ENCODE data around the gene NPB.
A peak's percentile ranks its signal among the peaks of the same experiment; 100 is the strongest.

NPB gene

GRCh38 chr17:81902023-81902652, at the start of gene NPB:
Gene NPB (plus strand): TSS chr17:81902238. CDS start chr17:81902278, 40 bp downstream.
- peak; percentile 70 for DNase-seq (ENCODE audit: low spot score)

DNA sequence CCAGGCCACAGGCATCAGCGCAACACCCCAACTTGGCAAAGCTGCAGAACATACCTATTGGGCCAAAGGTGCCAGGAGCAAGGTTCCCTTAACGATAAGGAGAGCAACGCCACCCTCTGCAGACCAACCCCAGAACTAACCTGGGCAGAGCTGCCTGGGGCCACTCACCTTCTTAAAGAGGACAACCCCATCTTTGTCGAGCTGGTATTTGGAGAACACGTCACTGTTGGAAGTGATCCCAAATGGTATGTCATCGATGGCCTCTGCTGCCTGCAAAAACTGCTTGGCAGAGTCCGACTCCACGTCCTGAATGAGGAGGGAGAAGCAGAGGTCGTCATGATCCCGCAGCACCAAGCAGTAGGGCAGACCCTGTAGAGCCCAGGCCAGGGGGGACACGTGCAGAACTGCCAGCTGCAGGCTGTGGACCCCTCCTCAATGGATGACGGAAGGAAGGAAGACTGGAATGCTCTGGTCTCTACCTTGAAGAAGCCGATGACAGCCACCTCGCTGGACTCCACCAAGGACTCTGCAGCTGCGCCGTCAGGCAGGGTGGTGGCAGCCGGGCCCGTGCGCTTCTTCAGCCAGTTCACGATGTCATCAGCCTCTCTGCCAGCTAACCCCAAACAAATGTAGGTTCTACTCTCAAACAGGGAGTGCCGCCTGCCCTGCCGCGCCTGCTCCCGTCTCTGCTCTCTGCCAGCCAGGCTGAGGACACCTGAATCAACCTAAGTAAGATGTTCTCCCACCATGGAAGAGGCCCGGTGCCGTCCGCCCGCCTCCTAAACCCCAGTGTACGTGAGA, 46.9 kb upstream of the NPB start:
- DNase-seq (ENCODE audit: low spot score): no peak

DNA sequence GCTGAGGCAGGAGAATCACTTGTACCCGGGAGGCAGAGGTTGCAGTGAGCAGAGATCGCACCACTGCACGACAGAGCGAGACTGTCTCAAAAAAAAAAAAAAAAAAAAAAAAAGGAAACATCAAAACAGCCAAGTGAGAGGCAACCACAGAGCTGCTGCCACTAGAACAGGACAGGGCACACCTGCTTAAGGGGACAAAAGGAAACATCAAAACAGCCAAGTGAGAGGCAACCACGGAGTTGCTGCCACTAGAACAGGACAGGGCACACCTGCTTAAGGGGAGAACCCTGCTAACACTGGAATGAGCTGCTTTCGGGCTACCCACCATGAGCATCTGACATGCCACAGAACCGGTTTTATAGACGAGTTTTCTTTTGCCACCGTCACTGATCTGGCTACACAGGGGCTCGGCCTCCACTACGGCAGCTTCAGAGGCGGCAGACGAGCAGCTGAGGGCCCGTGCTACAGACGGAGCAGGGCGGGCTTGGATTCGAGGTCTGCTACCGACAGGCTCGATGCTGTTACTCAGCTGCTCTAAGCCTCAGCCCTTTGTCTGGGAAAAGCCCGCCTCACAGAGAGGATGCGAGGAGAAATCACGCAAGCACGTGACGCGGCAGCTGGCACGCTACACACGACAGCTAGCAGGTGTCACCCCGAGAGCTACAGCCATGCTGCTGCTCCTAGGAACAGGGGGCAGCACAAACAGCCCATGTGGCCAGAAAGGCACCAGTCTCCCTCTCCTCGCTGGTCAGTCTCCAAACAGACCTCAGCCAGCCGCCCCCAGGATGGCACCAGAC, 43.7 kb upstream of the NPB start:
- no peak for DNase-seq (ENCODE audit: low spot score)

DNA sequence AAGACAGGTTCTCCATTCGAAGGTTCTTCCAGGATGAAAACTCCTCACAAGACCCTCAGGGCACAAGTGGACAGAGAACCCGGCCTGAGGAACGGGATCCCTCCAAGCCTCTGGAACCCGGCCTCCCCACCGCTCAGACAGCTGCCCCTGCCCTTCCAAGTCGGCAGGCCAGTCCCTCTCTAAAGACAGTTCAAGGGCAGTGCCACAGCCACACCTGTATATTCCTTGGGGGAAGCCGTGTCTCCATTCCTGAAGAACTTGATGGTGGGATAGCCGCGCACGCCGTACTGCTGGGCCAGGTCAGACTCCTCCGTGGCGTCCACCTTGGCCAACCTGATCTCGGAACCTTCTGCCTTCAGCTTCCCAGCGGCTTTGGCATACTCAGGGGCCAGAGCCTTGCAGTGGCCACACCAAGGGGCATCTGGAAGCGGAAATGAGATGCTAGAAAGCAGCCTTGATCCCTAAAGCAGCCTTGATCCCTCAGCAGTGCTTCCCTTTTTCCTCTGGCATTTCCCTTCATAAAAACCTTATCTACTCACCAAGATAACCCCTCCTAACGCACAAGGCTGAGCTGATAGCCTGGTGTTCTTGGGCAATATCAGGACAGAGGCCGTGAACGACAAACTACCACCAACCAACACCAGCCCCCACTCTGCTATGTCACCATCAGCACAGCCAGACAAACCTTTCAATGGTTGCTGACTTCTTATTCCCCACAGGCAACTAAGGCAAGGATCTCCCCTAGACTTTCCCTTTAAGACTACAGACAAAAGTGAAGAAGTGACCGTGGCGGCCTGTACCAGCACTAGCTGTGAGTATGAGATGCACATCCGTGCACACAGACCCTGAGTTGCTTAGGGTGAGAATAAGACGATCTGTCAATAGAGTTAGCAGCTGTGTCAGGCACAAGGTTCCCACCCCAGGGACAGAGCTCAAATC, 42.8 kb upstream of the NPB start:
- no peak for DNase-seq (ENCODE audit: low spot score)

GRCh38 chr17:81859906-81860755, 41.9 kb upstream of the NPB start, which contains the start of gene P4HB:
Gene P4HB (minus strand): TSS chr17:81860535. CDS start chr17:81860471, 64 bp downstream.
- DNase-seq (ENCODE audit: low spot score): no peak

GRCh38 chr17:81860756-81861568, 41.1 kb upstream of the NPB start:
- DNase-seq (ENCODE audit: low spot score): peak; percentile 99

DNA sequence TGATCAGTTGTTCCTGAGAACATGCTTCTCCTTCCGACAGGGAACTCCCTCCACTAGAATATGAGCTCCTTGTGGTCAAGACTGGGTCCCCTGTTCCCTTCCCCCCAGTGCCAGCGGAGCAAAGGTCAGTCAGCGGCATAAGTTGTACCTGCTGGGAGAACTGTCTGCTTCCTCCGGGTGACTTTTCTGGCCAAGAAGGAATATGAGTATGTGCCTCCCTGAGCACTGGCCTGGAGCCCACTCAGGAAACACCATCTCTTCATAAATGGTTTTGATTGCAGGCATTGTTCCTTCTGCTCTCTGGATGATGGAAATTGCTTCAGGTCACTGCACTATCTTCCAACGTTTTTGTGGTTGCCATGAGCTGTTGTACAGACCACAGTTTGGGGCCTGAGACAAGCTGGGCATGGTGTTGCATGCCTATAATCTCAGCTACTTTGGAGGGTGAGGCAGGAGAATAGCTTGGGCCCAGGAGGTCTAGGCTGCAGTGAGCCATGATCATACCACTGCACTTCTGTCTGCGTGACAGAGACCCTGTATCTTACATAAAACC, 38.8 kb upstream of the NPB start:
- no peak for DNase-seq (ENCODE audit: low spot score)

DNA sequence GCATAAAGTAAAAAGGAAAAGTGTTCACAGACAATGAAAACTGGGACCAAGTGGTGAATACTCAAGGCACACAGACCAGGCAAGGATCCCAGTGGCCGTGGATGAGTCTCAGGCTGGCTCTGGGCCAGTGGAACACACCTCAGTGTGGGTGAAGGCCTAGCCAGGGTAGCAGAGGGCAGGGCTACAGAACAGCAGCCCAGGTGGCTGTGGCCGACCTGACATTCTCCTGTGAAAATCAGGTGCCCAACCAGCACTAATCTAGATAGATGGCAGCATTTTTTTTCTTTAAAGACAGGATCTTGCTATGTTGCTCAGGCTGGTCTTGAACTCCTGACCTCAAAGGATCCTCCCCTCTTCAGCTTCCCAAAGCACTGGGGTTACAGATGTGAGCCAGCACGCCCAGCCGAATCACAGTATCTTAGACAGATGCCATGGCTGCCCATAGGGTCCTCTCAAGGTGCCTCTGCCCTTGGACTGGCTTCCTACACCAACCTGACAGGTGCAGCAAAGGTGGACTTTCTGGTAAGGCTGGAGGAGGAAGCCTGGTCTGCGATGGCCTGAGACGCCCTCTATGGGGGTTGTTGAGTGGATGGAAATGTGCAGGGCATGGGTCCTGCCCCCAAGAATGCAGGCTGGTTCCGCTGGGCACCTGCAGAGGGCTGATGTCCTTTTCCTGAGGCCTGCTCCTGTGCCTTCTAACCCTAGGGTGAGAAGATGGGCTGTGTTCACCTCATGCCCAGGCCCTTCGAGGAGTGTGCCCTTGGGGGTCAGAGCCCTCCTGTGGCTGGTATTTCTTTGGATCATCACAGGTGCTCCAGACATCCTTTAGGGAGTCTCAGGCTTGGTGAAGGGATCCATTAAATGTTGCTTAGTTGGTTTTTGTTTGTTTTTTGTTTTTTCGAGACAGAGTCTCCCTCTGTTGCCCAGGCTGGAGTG, 37.9 kb upstream of the NPB start:
- DNase-seq (ENCODE audit: low spot score): no peak

- no peak for DNase-seq (ENCODE audit: low spot score)
These were observed 36.7 kb upstream of the NPB start for GRCh38 chr17:81865358-81865732.

DNA sequence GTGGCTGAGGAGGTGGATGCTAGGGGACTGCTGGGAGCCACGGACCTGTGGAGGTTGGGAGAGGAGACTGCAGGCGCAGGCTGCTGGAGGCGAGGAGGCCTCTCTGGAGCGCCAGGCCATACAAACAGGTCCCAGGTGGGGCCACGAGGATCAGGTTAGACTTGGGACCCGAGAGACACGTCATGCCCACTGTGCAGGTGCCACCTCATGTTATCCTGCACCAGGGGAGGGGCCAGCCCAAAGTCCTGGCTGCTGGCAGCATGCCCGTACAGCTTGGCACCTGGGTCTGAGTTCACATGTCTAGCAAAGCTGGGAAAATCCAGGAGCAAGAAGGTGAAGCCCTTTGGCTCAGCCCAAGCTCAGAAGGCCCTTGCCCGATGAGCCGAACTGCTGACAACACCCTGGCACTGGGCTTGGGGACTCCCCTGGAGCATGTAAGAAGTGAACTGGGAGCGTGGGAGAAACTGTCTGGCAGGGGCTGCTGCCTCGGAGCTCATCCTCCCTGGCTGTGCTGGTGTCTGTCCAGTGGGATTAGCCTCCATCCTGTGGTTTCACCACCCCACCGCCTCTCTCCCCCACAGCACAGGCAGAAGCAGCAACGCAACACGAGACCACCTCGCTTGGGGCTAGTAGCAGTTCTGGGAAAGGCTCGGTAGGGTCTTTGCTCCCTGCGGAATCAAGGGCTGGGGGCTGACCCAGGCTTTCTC, 36.2 kb upstream of the NPB start:
- no peak for DNase-seq (ENCODE audit: low spot score)

DNA sequence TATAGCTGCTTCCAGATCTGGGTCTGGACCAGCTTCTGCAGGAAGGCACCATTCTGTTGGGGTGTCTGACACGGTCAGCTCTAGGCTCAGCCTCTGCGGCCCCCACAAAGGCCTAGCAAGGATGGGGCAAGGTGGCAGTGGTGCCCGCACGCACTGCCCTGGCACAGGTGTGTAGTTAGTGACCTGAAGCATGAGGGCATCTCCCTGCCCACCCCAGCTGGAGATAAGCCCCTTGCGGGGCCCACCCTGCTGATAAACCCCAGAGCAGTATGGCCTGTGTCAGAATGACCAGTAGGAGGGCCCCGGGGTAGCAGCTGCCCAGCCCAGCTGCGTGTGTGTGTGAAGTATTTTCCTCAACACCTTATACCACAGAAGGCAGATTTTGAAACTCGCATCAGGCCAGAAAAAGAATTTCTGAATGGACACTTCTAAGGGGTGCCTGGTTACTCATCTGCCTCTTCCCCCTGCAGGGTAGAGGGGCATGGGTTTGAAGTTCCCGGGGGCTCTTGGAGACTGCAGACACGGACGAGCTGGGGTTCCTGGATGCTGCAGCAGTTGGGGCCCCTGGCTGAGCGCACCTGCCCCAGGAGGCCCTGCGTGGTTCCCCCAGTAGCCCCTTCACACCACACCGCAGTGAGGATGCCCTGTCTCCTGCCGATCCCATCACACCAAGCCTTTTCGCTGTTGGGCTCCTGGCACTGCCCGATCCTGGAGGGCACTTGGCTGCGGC, 35.4 kb upstream of the NPB start:
- DNase-seq (ENCODE audit: low spot score): no peak

DNA sequence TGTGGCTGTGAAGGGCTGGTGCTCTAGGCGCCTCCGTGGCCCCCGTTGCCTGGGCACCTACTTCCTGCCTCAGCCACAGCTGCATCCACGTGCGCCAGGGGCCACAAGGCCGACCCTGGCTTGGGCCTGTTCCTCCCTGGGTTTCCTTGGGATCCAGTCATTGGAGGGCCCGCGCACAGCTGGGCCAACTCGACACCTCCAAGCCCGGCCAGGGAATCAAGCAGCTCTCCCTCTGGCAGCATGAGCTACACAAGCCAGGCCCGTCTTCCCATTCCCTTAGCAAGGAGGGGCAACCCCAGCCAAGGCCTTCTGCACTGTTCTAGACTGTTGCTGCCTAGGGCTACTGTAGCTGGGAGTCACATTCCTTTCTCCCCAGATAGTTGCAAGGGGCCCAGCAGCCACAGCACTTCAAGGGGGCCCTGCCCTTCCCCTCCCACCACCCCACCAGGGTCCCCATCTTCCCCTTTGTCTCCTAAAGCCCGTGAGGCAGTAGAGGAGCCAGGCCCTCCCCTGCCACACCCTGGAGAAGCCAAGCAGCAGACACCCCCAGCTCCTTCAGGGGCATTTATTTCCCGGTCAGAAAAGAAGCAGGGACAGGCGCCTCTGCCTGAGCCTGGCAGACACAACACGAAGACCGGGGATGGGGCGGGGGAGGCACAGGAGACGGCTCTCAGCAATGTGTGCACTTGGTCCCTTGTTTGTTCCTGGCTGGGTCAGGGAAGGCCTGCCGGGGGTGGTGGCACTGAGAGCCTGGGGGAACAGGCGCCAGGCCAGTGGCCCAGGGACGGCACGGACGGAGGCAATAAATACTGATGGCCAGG, 34.7 kb upstream of the NPB start:
- DNase-seq (ENCODE audit: low spot score): no peak

- DNase-seq (ENCODE audit: low spot score): no peak
These were observed 33.9 kb upstream of the NPB start for GRCh38 chr17:81867991-81868673.

DNA sequence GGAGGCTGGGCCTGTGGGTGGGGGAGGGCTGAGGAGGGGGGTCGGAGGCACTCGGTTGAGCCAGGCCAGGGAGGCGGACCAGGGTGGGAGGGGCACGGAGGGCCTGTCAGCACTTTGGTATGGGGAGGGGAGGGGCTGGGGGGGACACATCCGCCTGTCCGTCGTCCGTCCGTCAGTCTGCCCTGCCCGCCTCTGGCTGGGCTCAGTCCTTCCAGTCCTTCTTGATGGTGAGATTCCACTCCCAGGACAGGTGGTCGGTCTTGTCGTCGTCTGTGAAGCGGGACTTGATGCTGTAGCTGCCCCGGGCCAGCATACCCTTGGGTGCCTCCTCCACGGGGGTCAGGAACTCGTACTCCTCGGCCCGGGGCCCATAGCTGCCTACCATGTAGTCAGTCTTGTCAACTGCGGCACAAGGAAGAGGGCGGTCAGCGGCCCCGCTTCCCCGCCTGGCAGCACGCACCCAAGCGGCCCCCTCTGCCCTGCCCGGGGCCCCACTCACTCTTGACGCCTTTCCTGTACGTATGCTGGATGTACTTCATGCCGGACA, 33.3 kb upstream of the NPB start:
- DNase-seq (ENCODE audit: low spot score): peak; percentile 65
